Left lung (tissue), 10 donors: Measurements from ENCODE around the gene RAB5IF. TPM values are rescaled to one million over a fixed set of nuclear protein-coding genes. Genes with fewer than 3 reads are reported as not detected.

Experiments
- ATAC-seq: fragments of 200-7000 bp; cut with Tn5 transposase; one replicate; pipeline ENCODE4 v1.9.1; 2020; ENCODE audit warnings: moderate library complexity
- DNase-seq, 4 donors: peaks; one replicate each; pipeline ENCODE4 v3.0.0-alpha.2; 2013 to 2020
- H3K27ac ChIP-seq, 2 donors: fragments of 200-600 bp; sonication (generic) in 1 of 2; one replicate each; pipeline versions ENCODE4 v1.5.0 to v1.8.0; 2020 to 2021
- H3K27me3 ChIP-seq, 2 donors: fragments of 200-600 bp; sonication (generic) in 1 of 2; one replicate each; pipeline versions ENCODE4 v1.5.0 to v1.8.0; 2020 to 2021
- H3K36me3 ChIP-seq, 2 donors: fragments of 200-600 bp; sonication (generic) in 1 of 2; one replicate each; pipeline versions ENCODE4 v1.5.0 to v1.8.0; 2020 to 2021
- H3K4me1 ChIP-seq, 2 donors: fragments of 200-600 bp; one replicate each; pipeline ENCODE4 v1.8.0; 2021
- H3K4me3 ChIP-seq, 2 donors: fragments of 200-600 bp; sonication (generic) in 1 of 2; one replicate each; pipeline versions ENCODE4 v1.5.0 to v1.8.0; 2020 to 2021; ENCODE audit warnings: mild to moderate bottlenecking in 1 of 2
- H3K9me3 ChIP-seq, 2 donors: fragments of 200-600 bp; sonication (generic) in 1 of 2; one replicate each; pipeline versions ENCODE4 v1.5.0 to v1.8.0; 2020 to 2021
- intact Hi-C, 2 donors: fragments of 100-400 bp; cut with DNase I; formaldehyde crosslinking; loops; one replicate each; pipeline versions ENCODE4 v1.11.2 to v1.14.2; 2022
- polyA plus RNA-seq, 6 donors: library from polyadenylated mRNA; unstranded; fragments of 120-200 nt; gene quantifications; one replicate each; pipeline ENCODE4 v1.2.1, GENCODE V29; 2013; ENCODE audit not compliant: insufficient read length in 6 of 6
- total RNA-seq, 2 donors: library from RNA; stranded (reverse); fragmentation: NEBNext Ultra II Directional; extraction: Animal tissue kit (Norgen Biotek cat#: 25700); gene quantifications; one replicate each; pipeline ENCODE4 v1.2.1, GENCODE V29; 2021
- TF ChIP-seq, protein P1 (sequence below), 2 donors: fragments of 200-600 bp; sonication (generic) in 1 of 2; IDR thresholded peaks; one replicate each; pipeline versions ENCODE4 v1.5.0 to v1.8.0; 2021; ENCODE audit warnings: antibody characterized with exemption in 2 of 2
- donor health status: DM: no; HTN: yes; CAD: no.
- donor health status: DM: no; HTN: no; CAD: no.

RAB5IF gene
- total and polyA plus RNA-seq, 8 donors: 42.2 to 167 (median 48.3) TPM

DNA sequence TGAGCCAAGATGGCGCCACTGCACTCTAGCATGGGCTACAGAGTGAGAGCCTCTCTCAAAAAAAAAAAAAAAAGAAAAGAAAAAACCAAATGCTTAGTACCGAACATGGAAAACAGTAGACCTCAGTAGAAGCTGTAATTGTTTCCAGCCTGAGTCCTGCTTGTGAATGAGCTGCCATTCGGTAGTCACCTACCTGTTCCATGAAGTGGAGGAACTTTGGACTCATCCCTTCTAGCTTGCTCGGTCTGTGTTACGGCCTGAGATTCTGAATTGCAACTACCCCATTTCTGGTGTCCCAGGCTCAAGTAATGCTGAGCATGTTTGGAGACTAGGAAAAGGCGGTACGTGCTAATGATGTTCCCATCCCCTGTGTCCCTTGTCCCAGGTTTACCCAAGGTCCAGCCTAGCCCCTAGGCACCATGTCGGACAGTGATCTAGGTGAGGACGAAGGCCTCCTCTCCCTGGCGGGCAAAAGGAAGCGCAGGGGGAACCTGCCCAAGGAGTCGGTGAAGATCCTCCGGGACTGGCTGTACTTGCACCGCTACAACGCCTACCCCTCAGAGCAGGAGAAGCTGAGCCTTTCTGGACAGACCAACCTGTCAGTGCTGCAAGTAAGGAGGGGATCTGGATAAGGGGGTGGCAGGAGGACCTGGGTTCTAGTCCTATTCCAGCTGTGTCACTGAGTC is 27.1 kb upstream of the RAB5IF start:
- Histone ChIP-seq H3K27me3 (peaks cover 0 to 9% of the 10 kb centered on the region in 2 donors), H3K9me3 (no peaks in the 10 kb centered on the region), H3K27ac (no peak overlapping the region), H3K36me3 (peaks cover 0 to 45% of the 10 kb centered on the region in 2 donors), H3K4me1 (peaks cover 0 to 14% of the 10 kb centered on the region in 2 donors), H3K4me3 (no peak overlapping the region)
- no peak for DNase-seq
- TF ChIP-seq, protein P1, sequence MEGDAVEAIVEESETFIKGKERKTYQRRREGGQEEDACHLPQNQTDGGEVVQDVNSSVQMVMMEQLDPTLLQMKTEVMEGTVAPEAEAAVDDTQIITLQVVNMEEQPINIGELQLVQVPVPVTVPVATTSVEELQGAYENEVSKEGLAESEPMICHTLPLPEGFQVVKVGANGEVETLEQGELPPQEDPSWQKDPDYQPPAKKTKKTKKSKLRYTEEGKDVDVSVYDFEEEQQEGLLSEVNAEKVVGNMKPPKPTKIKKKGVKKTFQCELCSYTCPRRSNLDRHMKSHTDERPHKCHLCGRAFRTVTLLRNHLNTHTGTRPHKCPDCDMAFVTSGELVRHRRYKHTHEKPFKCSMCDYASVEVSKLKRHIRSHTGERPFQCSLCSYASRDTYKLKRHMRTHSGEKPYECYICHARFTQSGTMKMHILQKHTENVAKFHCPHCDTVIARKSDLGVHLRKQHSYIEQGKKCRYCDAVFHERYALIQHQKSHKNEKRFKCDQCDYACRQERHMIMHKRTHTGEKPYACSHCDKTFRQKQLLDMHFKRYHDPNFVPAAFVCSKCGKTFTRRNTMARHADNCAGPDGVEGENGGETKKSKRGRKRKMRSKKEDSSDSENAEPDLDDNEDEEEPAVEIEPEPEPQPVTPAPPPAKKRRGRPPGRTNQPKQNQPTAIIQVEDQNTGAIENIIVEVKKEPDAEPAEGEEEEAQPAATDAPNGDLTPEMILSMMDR (IDR thresholded peaks at IDR 0.05): no peak
- no peak for ATAC-seq
- intact Hi-C loops: no loop called here

DNA sequence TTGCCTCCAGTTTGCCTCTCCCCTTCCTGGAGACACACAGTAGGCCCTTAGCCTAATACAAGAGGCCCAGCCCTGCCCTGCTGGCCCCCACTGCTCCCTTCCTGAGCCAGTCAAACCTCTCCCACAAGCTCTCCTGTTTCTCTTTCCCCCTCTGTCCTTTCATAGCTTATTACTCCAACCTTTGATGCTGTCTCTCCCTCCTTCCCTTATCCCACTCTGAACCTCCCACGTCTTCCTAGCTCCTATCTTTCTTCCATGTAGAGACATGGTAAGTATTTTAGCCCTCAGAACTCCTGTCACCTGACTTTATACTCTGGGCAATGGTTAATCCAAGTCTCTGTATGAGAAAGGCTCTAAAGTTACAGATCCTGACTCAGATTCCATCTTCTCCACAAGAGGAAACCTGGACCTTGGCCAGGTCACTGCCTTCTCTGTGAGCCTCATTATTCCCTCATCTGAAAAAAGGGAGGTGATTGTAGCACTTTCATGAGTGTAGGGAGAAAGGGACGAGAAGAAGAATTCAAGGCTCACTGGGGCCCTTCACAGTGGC is 25.5 kb upstream of the RAB5IF start:
- no peaks in the 10 kb centered on the region for H3K9me3 ChIP-seq
- no peak overlapping the region for H3K27ac ChIP-seq
- ATAC-seq (no peak), DNase-seq (no peak)
- peaks cover 0 to 45% of the 10 kb centered on the region in 2 donors for H3K36me3 ChIP-seq
- intact Hi-C loops: no loop called here
- H3K4me1 ChIP-seq: peaks cover 0 to 7% of the 10 kb centered on the region in 2 donors
- H3K27me3 ChIP-seq: no peaks in the 10 kb centered on the region
- TF ChIP-seq, protein P1 (IDR thresholded peaks at IDR 0.05): no peak
- H3K4me3 ChIP-seq: no peak overlapping the region

DNA sequence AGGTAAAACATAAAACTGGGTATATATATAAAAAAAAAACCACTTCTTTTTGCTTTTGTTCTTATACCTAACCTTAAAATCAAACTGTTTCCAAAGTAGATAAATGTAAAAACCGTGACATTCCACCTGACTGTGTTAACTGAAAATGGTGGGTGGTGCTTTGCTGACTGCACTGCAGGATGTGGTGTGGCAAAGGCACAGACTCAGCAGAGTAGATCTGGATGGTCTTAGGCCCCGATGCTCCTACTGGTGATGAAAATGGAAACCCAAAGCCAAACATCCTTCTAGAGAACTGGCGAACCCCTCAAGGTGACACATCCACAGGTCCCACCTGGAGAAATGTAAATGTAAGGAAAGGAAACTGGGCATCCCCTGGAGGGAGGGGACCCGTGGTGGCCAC is 23.3 kb upstream of the RAB5IF start:
- DNase-seq: no peak
- Histone ChIP-seq H3K27me3 (no peaks in the 10 kb centered on the region), H3K27ac (no peak overlapping the region), H3K9me3 (no peaks in the 10 kb centered on the region), H3K4me1 (no peaks in the 10 kb centered on the region), H3K36me3 (peaks cover 0 to 45% of the 10 kb centered on the region in 2 donors), H3K4me3 (no peak overlapping the region)
- TF ChIP-seq, protein P1 (IDR thresholded peaks at IDR 0.05): no peak
- intact Hi-C loops: no loop called here
- ATAC-seq: no peak

DNA sequence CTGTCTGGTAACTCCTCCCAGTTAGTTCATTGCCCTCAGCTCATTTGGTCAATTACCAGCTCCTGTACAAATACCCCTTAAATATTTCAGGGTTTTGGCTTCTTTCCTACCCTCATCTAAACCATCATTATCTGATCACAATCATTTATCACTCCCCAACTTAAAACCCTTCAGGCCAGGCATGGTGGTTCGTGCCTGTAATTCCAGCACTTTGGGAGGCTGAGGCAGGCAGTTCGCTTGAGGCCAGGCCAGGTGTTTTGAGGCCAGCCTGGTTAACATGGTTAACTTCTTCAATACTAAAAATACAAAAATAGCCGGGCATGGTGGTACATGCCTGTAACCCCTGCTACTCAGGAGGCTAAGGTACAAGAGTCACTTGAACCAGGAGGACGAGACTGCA is 22.8 kb upstream of the RAB5IF start:
- Histone ChIP-seq H3K36me3 (peaks cover 0 to 45% of the 10 kb centered on the region in 2 donors), H3K27ac (no peak overlapping the region), H3K4me3 (no peak overlapping the region), H3K4me1 (no peaks in the 10 kb centered on the region), H3K27me3 (no peaks in the 10 kb centered on the region), H3K9me3 (no peaks in the 10 kb centered on the region)
- ATAC-seq: no peak
- intact Hi-C loops: no loop called here
- no peak for DNase-seq
- TF ChIP-seq, protein P1 (IDR thresholded peaks at IDR 0.05): no peak

DNA sequence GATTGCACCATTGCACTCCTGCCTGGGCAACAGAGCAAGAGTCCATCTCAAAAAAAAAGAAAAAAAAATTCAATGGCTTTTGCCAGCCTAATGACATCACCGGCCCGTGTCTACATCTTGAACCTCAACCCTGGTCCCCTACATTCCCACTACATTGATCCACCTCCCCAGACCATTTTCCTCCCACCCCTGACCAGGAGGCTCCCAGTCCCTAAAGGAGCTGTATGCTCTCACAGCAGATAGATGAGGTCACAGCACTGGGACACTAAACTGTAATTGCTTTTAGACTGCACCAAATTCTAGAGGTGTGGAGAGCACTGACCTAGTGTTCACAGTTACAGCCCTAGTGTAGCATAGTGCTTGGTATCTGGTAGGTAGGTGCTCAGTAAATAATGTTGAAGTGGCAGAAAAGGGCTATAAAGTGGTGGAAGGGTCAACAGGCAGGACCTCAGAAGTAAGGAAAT is 21.5 kb upstream of the RAB5IF start:
- H3K4me3 ChIP-seq: no peak overlapping the region
- H3K9me3 ChIP-seq: no peaks in the 10 kb centered on the region
- TF ChIP-seq, protein P1 (IDR thresholded peaks at IDR 0.05): no peak
- intact Hi-C loops: no loop called here
- H3K4me1 ChIP-seq: peaks cover 0 to 9% of the 10 kb centered on the region in 2 donors
- H3K27me3 ChIP-seq: no peaks in the 10 kb centered on the region
- ATAC-seq (peak; percentile 75), DNase-seq (no peak)
- H3K27ac ChIP-seq: no peak overlapping the region
- H3K36me3 ChIP-seq: peaks cover 0 to 40% of the 10 kb centered on the region in 2 donors
